Fibroblast of mammary gland (primary cell): ENCODE results near the gene TMBIM1.
"Not testable (repeated sequence)": the region's sequence is repeated elsewhere in the genome, so short reads cannot be mapped to it uniquely, and the experiment has no call there.

ENCODE experiments used
- DNase-seq: peaks from one replicate; pipeline ENCODE4 v3.0.0-alpha.2; 2010; ENCODE audit warnings: low read depth
- H3K4me3 ChIP-seq: 2 replicates; pipeline ENCODE4 v1.5.1; 2011; ENCODE audit warnings: low read depth, mild to moderate bottlenecking, low read length, moderate library complexity; ENCODE audit not compliant: control insufficient read depth
- CTCF ChIP-seq: conservative IDR thresholded peaks from 2 replicates; pipeline ENCODE4 v1.5.1; 2011; ENCODE audit warnings: low read depth, low read length, inconsistent platforms; ENCODE audit not compliant: control insufficient read depth, insufficient read depth

TMBIM1 gene

DNA sequence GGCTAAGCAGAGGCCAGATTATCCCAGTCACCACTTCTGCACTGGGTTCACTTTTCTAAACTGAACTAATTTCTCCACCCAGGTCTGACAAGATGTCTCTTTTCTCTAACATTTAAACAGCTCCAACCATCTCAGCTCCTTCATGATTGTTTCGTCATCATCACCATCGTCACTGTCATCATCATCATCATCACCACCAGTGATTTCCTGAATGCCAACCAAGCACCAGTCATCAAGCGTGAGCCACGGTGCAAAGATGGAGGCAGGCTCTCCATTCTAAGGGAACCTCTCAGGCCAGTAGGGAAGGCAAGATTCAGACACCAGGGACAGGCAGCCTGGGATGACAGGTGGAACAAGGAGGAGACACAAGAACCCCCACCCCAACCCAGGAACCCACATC, 25.5 kb upstream of the TMBIM1 start:
- DNase-seq: no peak

DNA sequence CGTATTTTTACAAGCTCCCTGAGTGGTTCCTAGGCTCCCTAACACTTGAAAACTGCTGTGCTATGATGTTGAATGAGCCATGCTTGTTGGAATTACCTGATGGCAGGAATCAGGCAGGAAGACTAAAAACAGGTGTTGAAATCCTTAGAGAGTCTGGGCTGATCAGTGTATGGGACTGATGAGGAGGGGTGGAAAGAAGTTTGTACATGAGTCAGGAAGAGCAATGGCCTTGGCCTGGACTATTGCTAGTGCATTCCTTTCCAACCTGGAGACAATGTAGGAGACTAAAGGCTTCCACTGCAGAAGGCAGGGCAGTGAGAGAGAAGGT, 25.0 kb upstream of the TMBIM1 start:
- no peak for TF ChIP-seq CTCF
- no peak overlapping the region for H3K4me3 ChIP-seq

More for the DNA sequence above, 25.5 kb upstream of the TMBIM1 start:
- no peak for TF ChIP-seq CTCF
- no peak overlapping the region for H3K4me3 ChIP-seq

GRCh38 chr2:218315397-218315796, 23.1 kb upstream of the TMBIM1 start:
- no peak for TF ChIP-seq CTCF
- H3K4me3 ChIP-seq: no peak overlapping the region
- DNase-seq: no peak

More for the DNA sequence above, 25.0 kb upstream of the TMBIM1 start:
- no peak for DNase-seq

DNA sequence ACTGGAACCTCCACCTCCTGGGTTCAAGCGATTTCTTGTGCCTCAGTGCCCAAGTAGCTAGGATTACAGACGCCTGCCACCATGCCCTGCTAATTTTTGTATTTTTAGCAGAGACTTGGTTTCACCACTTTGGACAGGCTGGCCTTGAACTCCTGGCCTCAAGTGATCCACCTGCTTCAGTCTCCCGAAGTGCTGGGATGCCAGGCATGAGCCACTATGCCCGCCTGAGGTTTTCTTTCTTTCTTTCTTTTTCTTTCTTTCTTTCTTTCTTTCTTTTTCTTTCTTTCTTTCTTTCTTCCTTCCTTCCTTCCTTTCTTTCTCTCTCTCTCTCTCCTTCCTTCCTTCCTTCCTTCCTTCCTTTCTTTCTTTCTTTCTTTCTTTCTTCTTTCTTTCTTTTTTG, 22.5 kb upstream of the TMBIM1 start:
- not testable (repeated sequence) for H3K4me3 ChIP-seq, DNase-seq

DNA sequence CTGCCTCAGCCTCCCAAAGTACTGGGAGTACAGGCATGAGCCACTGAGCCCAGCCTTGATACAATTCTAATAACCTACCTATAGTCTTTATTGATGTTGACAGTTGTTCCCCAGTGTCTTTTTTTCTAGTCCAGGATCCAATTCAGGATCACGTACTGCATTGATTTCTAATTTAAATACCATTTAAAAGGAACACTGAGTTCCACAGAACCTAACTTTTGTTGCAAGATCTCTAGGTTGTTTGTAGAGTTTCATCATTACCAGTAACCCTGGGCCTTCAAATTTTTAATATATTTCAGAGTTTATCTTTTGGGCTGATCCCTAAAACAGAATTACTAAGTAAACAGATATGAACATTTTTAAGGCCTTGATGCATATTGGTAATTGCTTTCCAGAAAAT, 21.1 kb upstream of the TMBIM1 start:
- no peak for DNase-seq
- no peak for TF ChIP-seq CTCF
- H3K4me3 ChIP-seq: no peak overlapping the region

DNA sequence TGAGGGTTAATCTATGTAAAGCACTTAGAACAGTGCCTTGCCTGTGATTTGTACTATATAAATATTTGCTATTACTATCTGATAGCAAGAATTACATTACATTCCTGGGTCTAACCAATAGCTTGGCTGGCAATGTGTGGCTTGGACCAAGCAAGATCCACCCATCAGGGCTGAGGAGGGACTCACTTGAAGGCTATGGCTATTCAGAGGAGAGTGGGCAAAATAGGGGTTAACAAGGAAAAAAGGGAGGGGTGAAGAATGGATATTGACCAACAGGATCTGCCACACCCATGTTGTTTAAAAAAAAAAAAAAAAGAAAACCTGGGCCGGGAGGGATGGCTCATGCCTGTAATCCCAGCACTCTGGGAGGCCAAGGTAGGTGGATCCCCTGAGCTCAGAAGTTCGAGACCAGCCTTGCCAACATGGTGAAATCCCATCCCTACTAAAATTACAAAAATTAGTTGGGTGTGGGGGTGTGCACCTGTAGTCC, 20.0 kb upstream of the TMBIM1 start:
- DNase-seq: no peak
- no peak for TF ChIP-seq CTCF
- H3K4me3 ChIP-seq: no peak overlapping the region

GRCh38 chr2:218311541-218312266, 19.4 kb upstream of the TMBIM1 start:
- not testable (repeated sequence) for H3K4me3 ChIP-seq, DNase-seq

GRCh38 chr2:218310853-218311540, 18.7 kb upstream of the TMBIM1 start:
- no peak for DNase-seq
- no peak overlapping the region for H3K4me3 ChIP-seq
- no peak for TF ChIP-seq CTCF
